Progenitor cell of endocrine pancreas (in vitro differentiated cells): ENCODE results near the gene CD81. TPM values are rescaled to one million over a fixed set of nuclear protein-coding genes. Genes with fewer than 3 reads are reported as not detected.

Experiments used
- DNase-seq: peaks from one replicate; pipeline ENCODE4 v3.0.0; 2021; ENCODE audit warnings: low spot score; ENCODE audit not compliant: unreplicated experiment
- H3K27ac Mint-ChIP-seq: 2 replicates; pipeline ENCODE4 v1.8.0; 2021; ENCODE audit warnings: mild to moderate bottlenecking, moderate library complexity, mixed read lengths
- H3K27me3 Mint-ChIP-seq: 2 replicates; pipeline ENCODE4 v1.8.0; 2021; ENCODE audit warnings: mixed read lengths
- H3K36me3 Mint-ChIP-seq: 2 replicates; pipeline ENCODE4 v1.8.0; 2022; ENCODE audit warnings: mixed read lengths; ENCODE audit not compliant: insufficient read depth
- H3K4me1 Mint-ChIP-seq: 2 replicates; pipeline ENCODE4 v1.8.0; 2021; ENCODE audit warnings: low read depth, mixed read lengths
- H3K4me3 Mint-ChIP-seq: 2 replicates; pipeline ENCODE4 v1.8.0; 2021; ENCODE audit warnings: low read depth, mild to moderate bottlenecking, moderate library complexity, mixed read lengths
- H3K9me3 Mint-ChIP-seq: 2 replicates; pipeline ENCODE4 v1.8.0; 2021; ENCODE audit warnings: low read depth, mixed read lengths
- CTCF ChIP-seq: fragments of 200-600 bp; sonication (generic); IDR thresholded peaks from one replicate; pipeline ENCODE4 v1.5.0; 2021; ENCODE audit warnings: antibody characterized with exemption, mild to moderate bottlenecking; ENCODE audit not compliant: unreplicated experiment
- total RNA-seq: library from RNA; stranded (reverse); gene quantifications from 2 replicates; pipeline ENCODE4 v1.2.1, GENCODE V29; 2021

CD81 gene
- total RNA-seq, 1 donor from 2014 or later = 166 TPM

- H3K36me3 Mint-ChIP-seq = peaks cover 2% of the 10 kb centered on the region
- H3K27me3 Mint-ChIP-seq = no peaks in the 10 kb centered on the region
- no peak for TF ChIP-seq CTCF
- no peaks in the 10 kb centered on the region for H3K9me3 Mint-ChIP-seq
- no peak overlapping the region for H3K4me3 Mint-ChIP-seq
- H3K27ac Mint-ChIP-seq = no peak overlapping the region
- no peak for DNase-seq
- H3K4me1 Mint-ChIP-seq = no peaks in the 10 kb centered on the region
Observed at GRCh38 chr11:2385156-2386151, 8.3 kb downstream of the CD81 start.

GRCh38 chr11:2386591-2386990, 9.5 kb downstream of the CD81 start:
- Mint-ChIP-seq H3K36me3 (no peaks in the 10 kb centered on the region), H3K9me3 (no peaks in the 10 kb centered on the region), H3K27ac (no peak overlapping the region), H3K4me3 (no peak overlapping the region), H3K4me1 (no peaks in the 10 kb centered on the region), H3K27me3 (no peaks in the 10 kb centered on the region)
- no peak for TF ChIP-seq CTCF
- no peak for DNase-seq

- no peak for TF ChIP-seq CTCF
- Mint-ChIP-seq H3K4me3 (no peak overlapping the region), H3K27ac (no peak overlapping the region), H3K4me1 (no peaks in the 10 kb centered on the region), H3K36me3 (no peaks in the 10 kb centered on the region), H3K27me3 (no peaks in the 10 kb centered on the region), H3K9me3 (no peaks in the 10 kb centered on the region)
- DNase-seq = no peak
Observed at GRCh38 chr11:2387266-2387987, 10.3 kb downstream of the CD81 start.

GRCh38 chr11:2388431-2389376, 11.6 kb downstream of the CD81 start:
- Mint-ChIP-seq H3K27ac (no peak overlapping the region), H3K4me3 (no peak overlapping the region), H3K9me3 (no peaks in the 10 kb centered on the region), H3K4me1 (no peaks in the 10 kb centered on the region), H3K36me3 (no peaks in the 10 kb centered on the region), H3K27me3 (no peaks in the 10 kb centered on the region)
- TF ChIP-seq CTCF = no peak
- no peak for DNase-seq
